ENCODE data around the gene PRR29. TPM values are rescaled to one million over a fixed set of nuclear protein-coding genes. Genes with fewer than 3 reads are reported as not detected.
A peak's percentile ranks its signal among the peaks of the same experiment; 100 is the strongest.
"Not testable (repeated sequence)": the region's sequence is repeated elsewhere in the genome, so short reads cannot be mapped to it uniquely, and the experiment has no call there.

PRR29 gene
- total RNA-seq, 2 experiments from 2014 or later = 3.8 TPM

DNA sequence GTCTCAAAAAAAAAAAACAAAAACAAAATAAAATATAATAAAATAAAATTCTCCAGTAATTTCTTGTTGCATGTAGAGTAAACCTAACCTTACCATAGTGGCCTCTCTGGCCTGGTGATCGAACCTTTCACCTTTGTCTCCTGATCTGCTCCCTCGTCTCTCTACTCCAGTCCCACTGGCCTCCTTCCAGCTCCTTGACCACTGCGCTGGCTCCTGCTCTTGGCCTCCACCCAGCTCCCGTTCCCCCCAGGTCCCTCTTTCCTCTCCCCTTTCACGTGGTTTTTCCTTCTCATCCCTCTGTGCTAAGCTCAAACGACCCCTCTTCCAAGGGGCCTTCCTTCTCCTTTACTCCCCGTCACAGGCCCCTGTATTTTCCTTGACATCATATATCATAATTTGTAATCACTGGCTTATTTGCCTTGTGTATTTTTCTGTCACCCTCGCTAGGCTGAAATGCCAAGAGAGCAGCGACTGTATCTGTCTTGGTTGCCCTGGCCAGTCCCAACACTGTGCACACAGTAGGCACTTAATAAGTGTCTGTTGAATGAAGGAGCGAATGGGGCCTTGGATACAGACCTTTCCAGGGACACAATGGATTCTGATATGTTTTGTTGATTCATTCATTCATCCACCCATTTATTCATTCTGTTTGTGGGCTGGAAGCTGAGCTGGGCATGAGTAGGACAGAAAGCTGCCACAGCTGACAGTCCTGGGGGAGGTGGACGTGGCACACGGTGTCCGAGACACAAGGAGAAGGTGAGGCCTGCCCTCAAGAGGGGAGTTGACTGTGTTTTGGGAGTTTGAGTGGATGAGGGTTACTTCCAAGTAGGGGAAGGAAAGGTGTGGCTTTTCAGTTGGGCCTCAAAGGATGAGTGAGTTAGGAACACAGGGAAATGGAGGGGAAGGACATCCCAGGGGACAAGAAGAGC, 19.6 kb upstream of the PRR29 start:
- Mint-ChIP-seq H3K4me3 (no peak overlapping the region), H3K9me3 (peaks cover 11% of the 10 kb centered on the region), H3K36me3 (ENCODE audit: low read depth) (peaks cover 4% of the 10 kb centered on the region), H3K4me1 (peaks cover 12% of the 10 kb centered on the region), H3K27ac (no peak overlapping the region), H3K27me3 (peaks cover 6% of the 10 kb centered on the region)
- no peak for DNase-seq
- ChIA-PET CTCF (interaction anchor here (1.1 to 1.6 kb wide), 7 partner anchors 10 to 59 kb away, joined by 3 to 6 read pairs (median 3); no protein-coding TSS in a partner anchor), POLR2A (no interaction called here)

DNA sequence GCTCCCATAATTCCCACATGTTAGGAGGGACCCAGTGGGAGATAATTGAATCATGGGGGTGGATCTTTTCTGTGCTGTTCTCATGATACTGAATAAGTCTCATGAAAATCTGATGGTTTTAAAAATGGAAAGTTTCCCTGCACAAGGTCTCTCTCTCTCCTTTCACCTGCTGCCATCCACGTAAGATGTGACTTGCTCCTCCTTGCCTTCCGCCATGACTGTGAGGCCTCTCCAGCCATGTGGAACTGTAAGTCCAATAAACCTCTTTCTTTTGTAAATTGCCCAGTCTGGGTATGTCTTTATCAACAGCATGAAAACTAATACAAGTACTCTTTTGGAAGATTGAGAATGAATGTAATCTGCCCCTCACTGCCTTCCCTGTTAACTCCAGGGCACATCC, 15.5 kb upstream of the PRR29 start:
- Mint-ChIP-seq H3K4me1 (peaks cover 28% of the 10 kb centered on the region), H3K9me3 (peaks cover 11% of the 10 kb centered on the region)
- H3K36me3 Mint-ChIP-seq (ENCODE audit: low read depth); H3K4me3 Mint-ChIP-seq; H3K27ac Mint-ChIP-seq; POLR2A ChIA-PET; H3K27me3 Mint-ChIP-seq; DNase-seq: not testable (repeated sequence)
- CTCF ChIA-PET = interaction anchor here (0.6 to 1.3 kb wide), 3 partner anchors 50 to 79 kb away, joined by 3 read pairs; partner anchors contain the start of gene CD79B

DNA sequence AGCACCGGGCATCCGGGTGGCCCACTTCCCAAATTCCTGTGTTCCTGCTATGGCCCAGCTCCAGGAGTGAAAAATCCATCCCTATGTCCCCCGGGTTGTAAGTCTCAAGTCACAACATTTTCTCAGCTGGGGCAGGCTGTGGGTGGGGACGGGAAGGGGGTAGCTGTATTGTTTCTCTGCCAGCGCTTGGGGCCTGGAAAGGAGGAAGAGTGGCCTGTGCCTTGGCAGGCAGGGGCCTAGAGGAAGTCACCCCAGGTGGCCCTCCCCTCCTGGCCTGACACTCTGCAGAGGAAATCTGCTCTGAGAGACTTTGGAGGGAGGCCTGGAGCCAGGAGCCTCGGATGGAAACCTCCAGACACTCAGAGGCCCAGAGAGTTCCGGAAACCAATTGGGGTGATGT, 14.8 kb upstream of the PRR29 start:
- H3K27ac Mint-ChIP-seq = no peak overlapping the region
- H3K27me3 Mint-ChIP-seq = peaks cover 2% of the 10 kb centered on the region
- peaks cover 28% of the 10 kb centered on the region for H3K4me1 Mint-ChIP-seq
- no peak overlapping the region for H3K4me3 Mint-ChIP-seq
- peaks cover 4% of the 10 kb centered on the region for H3K36me3 Mint-ChIP-seq (ENCODE audit: low read depth)
- peaks cover 11% of the 10 kb centered on the region for H3K9me3 Mint-ChIP-seq
- CTCF ChIA-PET = interaction anchor here (1.3 to 3.4 kb wide), 2 partner anchors 37 to 51 kb away, joined by 3 to 11 read pairs; partner anchors contain the start of gene CD79B
- POLR2A ChIA-PET = no interaction called here
- DNase-seq = no peak

DNA sequence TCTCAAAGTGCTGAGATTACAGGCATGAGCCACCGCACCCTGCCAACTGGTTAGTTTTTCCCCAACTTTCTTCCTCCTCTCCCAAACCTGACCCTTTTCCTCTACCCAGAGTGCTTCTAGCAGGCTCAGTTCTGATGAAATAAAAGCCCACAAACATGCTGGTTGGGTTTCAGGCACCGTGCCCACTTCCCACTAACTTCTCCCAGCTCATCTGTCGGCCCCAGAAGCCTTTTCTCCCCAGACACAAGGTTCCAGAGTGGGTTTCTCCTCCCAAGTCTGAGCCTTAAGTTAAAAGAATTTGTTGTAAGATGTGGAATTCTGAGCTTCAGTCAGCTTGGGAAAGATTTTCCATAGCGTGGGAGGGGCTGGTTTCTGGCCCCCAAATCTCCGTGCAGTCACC, 13.9 kb upstream of the PRR29 start:
- Mint-ChIP-seq H3K27ac (no peak overlapping the region), H3K9me3 (peaks cover 11% of the 10 kb centered on the region), H3K36me3 (ENCODE audit: low read depth) (peaks cover 4% of the 10 kb centered on the region), H3K4me1 (peaks cover 28% of the 10 kb centered on the region), H3K4me3 (no peak overlapping the region), H3K27me3 (peaks cover under 1% of the 10 kb centered on the region)
- POLR2A ChIA-PET = no interaction called here
- CTCF ChIA-PET = interaction anchor here (1.3 to 3.4 kb wide), 5 partner anchors 16 to 52 kb away, joined by 3 to 11 read pairs (median 4); partner anchors contain the start of gene CD79B
- DNase-seq = no peak

DNA sequence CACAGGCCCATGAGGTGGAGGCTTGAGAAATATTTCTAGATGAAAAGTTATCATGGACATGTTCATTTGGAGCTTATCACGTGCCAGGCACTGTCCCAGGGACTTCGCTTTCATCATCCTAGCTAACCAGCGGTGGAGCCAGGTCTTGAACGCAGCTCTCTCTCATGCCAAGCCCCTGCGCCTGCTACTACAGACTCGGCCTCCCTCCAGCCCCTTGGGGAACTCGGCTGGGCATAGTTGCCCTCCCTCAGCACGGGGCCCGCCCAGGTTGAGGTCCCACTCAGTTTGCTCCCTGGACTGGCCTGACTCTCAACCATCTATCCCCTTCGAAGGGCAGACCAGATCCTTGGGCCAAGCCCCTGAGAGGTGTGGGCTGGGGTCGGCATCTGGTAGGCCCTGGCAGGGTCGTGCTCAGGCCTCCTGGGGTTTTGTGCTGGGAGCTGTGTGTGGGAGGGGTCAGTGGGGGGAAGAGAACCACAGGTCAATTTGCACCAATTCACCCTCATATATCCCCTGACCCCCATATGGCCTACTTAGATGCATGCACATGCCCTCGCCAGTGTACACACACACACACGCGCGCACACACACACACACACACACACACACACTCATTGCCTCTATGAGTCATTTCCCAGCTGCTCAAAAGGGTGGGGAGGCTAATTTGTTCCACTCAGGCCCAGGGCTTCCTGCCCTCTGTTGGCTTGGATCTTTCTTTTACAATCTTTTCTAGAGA, 13.3 kb upstream of the PRR29 start:
- ChIA-PET CTCF (interaction anchor here (1.0 to 3.4 kb wide), 11 partner anchors 9 to 81 kb away, joined by 3 to 11 read pairs (median 4); partner anchors contain the start of gene GH1), POLR2A (no interaction called here)
- peaks cover 4% of the 10 kb centered on the region for H3K36me3 Mint-ChIP-seq (ENCODE audit: low read depth)
- peak; percentile 79 for DNase-seq
- peaks cover 31% of the 10 kb centered on the region for H3K4me1 Mint-ChIP-seq
- no peak overlapping the region for H3K4me3 Mint-ChIP-seq
- H3K27ac Mint-ChIP-seq = peak overlapping the region; percentile 85
- H3K27me3 Mint-ChIP-seq = no peaks in the 10 kb centered on the region
- H3K9me3 Mint-ChIP-seq = peaks cover 11% of the 10 kb centered on the region

DNA sequence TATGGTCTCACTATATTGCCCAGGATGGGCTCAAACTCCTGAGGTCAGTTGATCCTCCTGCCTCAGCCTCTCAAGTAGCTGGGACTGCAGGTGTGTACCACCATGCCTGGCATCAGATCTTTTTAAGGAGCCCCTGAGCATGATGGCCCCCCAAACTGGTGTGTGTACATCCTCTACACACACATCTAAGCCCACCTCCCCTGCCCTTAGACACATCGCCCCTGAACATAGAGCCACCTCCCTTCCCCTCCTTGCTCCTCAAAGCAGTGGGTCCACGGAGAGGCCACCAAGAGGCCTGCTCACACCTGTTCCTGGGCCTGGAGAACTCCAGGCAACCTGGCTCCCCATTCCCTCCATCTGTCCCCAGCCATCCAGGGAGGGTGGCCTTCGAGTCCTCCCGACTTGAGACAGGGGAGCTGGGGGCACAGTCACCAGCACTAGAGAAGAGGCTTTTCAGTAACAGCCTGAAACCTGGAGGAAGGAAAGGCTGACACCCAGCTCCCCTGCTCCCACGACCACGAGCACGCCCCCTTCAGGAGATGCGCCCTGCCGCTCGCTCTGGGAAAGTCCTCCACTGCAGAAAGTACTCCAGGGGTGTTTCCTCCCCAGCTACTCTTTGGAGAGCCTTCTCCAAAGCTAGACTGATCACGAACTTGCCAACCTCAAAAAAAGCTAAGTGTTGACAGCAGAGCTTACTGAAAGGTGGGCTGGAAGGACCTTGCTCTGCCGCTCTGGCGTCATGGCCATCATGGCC, 12.6 kb upstream of the PRR29 start:
- H3K4me3 Mint-ChIP-seq = no peak overlapping the region
- H3K4me1 Mint-ChIP-seq = peaks cover 39% of the 10 kb centered on the region
- H3K27ac Mint-ChIP-seq = peak overlapping the region; percentile 85
- peaks cover 11% of the 10 kb centered on the region for H3K9me3 Mint-ChIP-seq
- DNase-seq = no peak
- CTCF ChIA-PET = interaction anchor here (0.7 to 3.4 kb wide), 15 partner anchors 9 to 97 kb away, joined by 3 to 11 read pairs (median 3); partner anchors contain the start of gene GH1
- no peaks in the 10 kb centered on the region for H3K27me3 Mint-ChIP-seq
- POLR2A ChIA-PET = no interaction called here
- peaks cover 4% of the 10 kb centered on the region for H3K36me3 Mint-ChIP-seq (ENCODE audit: low read depth)

DNA sequence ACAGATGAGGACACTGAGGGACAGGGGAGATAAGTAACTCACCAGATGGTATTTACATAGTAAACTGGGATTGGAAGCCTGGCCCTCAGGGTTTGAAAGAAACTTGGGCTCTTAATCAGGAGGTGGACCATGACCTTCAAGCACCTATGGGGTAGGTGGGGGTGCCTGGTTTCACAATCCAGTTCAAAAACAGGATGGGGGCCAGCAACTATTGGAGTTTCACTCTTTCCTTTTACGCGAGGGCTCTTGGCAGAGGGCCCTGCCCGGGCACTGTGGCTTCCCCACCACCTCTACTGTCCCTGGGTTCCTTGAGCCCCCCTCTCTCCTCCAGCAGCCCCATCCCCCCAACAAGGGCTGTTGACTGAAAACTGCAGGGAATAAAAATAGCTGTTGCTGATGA, 11.3 kb upstream of the PRR29 start:
- Mint-ChIP-seq H3K9me3 (peaks cover 9% of the 10 kb centered on the region), H3K36me3 (ENCODE audit: low read depth) (peaks cover 4% of the 10 kb centered on the region)
- POLR2A ChIA-PET = no interaction called here

DNA sequence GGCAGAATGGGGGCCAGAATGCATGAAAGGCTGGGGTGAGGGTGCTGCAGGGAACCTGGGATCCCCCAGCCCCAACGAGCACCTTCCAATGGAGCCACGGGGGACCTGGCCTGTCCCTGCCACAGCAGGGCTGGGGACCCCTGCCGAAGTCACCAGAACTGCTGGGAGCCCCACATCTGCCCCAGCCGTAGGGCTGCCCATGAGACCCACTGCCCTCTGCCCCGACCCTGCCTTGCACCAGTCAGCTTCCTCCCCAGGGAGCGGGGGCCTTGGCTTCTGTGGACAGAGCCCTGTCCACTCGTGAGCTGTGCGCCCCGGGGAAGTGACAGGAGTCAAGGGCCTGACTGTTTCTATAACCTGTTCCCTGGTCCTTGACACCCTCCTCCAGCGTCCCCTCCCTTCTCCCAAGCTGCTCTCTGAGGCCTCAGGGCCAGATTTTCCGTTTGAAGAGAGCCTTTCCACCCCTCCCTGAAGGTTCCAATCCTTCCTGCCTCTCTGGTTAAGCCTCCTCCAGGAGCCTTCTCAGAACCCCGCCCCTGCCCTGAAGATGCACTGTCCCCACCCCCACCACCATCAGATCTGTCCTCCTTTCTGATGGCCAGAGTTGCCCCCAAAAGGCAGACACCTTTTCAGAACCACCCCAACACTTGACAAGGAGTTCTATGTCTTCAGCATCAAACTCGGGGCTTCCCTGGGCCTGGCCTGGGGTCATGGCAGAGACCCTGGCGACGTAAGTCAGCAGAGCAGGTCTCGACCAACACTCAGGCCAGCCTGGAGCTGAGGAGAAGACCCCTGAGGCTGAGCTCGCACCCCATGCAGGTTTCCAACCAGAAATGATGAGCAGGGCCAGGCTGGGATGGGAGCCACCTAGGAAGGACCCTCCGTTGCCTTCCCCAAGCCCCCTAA, 10.7 kb upstream of the PRR29 start:
- DNase-seq = no peak
- peak overlapping the region; percentile 26 for H3K27ac Mint-ChIP-seq
- POLR2A ChIA-PET = no interaction called here
- CTCF ChIA-PET = interaction anchor here (0.6 to 2.7 kb wide), 4 partner anchors 10 to 278 kb away, joined by 3 to 11 read pairs (median 4); partner anchors contain the start of gene GH1
- peaks cover 5% of the 10 kb centered on the region for H3K9me3 Mint-ChIP-seq
- peaks cover 58% of the 10 kb centered on the region for H3K4me1 Mint-ChIP-seq
- H3K4me3 Mint-ChIP-seq = no peak overlapping the region
- H3K27me3 Mint-ChIP-seq = peaks cover 8% of the 10 kb centered on the region
- H3K36me3 Mint-ChIP-seq (ENCODE audit: low read depth) = peaks cover 4% of the 10 kb centered on the region

More for the DNA sequence above, 11.3 kb upstream of the PRR29 start:
- H3K4me3 Mint-ChIP-seq = no peak overlapping the region
- peaks cover 51% of the 10 kb centered on the region for H3K4me1 Mint-ChIP-seq
- CTCF ChIA-PET = interaction anchor here (0.6 to 2.7 kb wide), 2 partner anchors 68 to 279 kb away, joined by 4 to 11 read pairs; partner anchors contain the start of gene GH1
- peaks cover 3% of the 10 kb centered on the region for H3K27me3 Mint-ChIP-seq
- no peak for DNase-seq
- H3K27ac Mint-ChIP-seq = peak overlapping the region; percentile 75

DNA sequence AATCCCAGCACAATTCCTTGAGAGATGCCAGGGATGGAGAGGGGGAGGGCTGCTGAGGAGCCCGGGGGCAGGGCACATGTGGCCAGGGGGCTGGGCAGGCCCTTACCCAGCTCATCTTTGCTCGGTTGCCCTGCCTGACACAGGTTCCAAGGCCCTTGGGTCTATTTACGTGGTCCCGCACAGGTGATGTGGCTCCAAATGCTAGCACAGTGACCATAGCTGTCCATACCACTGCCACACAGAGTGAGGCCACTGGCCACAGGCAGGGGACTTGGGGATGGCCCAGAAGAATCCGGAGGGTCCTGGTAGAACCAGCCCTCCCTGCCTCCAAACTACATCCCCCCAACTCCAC, 10.0 kb upstream of the PRR29 start:
- Mint-ChIP-seq H3K4me1 (peaks cover 62% of the 10 kb centered on the region), H3K4me3 (no peak overlapping the region), H3K27me3 (peaks cover 10% of the 10 kb centered on the region), H3K27ac (no peak overlapping the region), H3K36me3 (ENCODE audit: low read depth) (peaks cover 2% of the 10 kb centered on the region), H3K9me3 (no peaks in the 10 kb centered on the region)
- no peak for DNase-seq
- POLR2A ChIA-PET = no interaction called here
- CTCF ChIA-PET = interaction anchor here (0.8 to 1.9 kb wide), 2 partner anchors 9 to 69 kb away, joined by 3 to 5 read pairs; no protein-coding TSS in a partner anchor

DNA sequence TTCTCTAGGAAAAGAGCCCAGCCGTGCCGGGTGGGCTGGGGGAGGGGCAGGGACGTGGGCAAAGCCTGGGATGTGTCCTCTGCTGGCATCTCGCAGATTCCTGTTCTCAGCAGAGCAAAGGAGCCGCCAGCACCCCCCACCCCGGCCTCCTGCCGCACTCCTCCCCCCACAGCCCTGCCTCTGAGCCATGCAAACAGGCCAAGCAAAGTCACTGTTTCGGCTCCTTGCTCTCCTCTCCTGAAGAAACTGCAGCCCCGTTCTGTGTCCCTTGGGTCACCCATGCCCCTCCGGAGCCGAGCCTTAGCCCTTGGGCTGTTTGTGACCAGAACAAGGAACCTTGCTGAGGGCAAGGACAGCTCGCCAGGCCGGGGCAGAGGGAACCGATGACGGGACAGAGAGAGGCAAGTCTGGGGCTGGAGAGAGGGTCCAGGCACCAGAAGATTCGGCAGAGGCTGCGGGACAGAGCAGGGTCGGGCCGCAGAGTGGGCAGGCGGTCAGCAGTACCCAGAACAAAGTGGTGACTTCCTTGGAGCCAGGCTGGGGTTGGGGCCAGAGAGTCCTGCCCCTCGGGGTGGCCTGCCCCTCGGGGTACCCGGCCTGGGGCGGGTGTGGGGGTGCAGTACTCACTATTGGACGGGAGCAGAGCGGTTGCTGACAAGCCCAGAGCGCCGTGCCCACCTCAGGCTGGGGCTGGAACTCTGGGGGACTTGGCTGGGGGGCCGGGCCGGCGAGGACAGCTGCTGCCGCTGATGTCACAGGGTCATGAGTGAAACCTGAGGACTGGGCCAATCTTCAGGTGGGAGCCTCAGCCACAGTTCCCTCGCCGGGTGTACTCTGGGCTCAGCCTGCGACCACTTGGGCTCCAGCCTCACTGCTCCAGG, 9.2 kb upstream of the PRR29 start:
- peaks cover 69% of the 10 kb centered on the region for H3K4me1 Mint-ChIP-seq
- no peaks in the 10 kb centered on the region for H3K9me3 Mint-ChIP-seq

More for the DNA sequence above, 9.2 kb upstream of the PRR29 start:
- ChIA-PET CTCF (interaction anchor here (0.7 to 1.9 kb wide), 4 partner anchors 10 to 86 kb away, joined by 3 to 5 read pairs (median 4); no protein-coding TSS in a partner anchor), POLR2A (no interaction called here)
- DNase-seq = no peak
- peaks cover 2% of the 10 kb centered on the region for H3K36me3 Mint-ChIP-seq (ENCODE audit: low read depth)
- peaks cover 10% of the 10 kb centered on the region for H3K27me3 Mint-ChIP-seq
- H3K4me3 Mint-ChIP-seq = no peak overlapping the region
- no peak overlapping the region for H3K27ac Mint-ChIP-seq

All from activated CD4-positive, alpha-beta T cell treated with anti-CD3 and anti-CD28 coated beads, Interleukin-2, amount 10 ng/mL, durations not matched to agents 7 days and 5 days (primary cell).